GM19035 (cell line): ENCODE results near the gene ZNF841.
"Not testable (repeated sequence)": the region's sequence is repeated elsewhere in the genome, so short reads cannot be mapped to it uniquely, and the experiment has no call there.

Experiments used
- ATAC-seq: cut with Tn5 transposase; IDR thresholded peaks from one replicate; pipeline ENCODE4 v1.9.1; 2021; ENCODE audit not compliant: unreplicated experiment

Gene ZNF841

DNA sequence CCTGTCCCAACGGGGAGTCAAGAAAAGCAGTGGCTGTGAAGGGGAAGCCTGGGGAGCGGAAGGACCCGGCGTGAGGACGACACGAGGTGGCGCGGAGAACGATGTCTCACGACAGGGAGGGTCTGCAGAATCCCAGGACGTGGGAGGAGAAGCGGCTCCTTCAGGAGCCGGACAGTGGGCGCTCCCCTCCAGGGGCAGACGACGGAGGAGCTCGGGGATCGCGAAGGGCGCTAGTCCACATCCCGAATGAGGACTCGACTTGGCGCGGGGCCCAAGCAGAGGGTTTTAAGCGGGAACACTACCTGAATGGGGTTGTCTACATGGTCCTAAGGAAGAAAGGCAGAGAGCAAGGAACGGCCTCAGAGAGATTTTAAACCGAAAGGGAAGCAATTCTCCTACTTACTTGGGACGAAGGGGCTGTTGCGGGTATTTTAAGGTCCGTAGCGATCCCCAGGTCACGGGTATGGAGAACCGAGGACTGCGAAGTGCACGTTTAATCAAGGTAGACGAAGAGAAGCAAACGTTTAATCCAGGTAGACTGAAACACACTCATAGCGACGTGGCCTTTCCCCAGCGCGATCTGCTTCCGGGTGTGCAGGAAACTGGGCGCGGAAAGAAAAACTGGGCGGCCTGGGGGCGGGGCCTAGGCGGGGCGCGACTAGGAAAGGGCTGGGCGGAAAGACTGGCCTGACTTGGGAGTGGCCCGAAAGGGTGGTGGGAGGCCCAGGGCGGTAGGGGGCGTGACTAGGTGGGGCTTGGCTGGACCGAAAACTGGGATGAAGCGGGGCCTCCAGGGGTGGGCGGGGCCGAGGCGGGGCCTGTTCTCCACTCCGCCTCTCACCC lies at the start of gene ZNF841:
TSS of gene ZNF841 (minus strand) at position 594 of the 843 bp plus-strand sequence. CDS start 10,964 bp downstream, outside the sequence.
- ATAC-seq, result peak; percentile 71

DNA sequence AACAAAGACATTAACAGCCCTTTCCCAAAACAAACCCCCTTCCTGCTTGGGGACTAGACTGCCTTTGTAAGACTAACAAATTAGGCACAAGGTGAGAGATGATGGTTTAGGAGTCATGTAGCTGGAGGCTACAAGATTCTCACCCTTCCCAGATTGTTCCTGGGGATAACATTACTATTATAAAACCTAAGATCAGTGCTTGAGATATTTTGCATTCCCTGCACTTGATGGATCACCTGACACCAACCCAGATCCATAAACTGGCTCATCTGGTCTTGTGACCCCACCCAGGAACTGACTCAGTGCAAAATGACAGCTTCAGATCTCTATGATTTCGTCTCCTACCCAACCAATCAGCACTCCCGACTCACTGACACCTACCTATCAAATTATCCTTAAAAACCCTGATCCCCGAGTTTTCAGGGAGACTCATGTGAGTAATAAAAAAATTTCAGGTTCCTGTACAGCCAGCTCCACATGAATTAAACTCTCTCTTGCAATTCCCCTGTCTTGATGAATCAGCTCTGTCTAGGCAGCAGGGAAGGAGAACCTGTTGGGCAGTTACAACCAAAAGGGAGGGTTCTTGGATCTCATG lies 46.5 kb upstream of the ZNF841 start:
- ATAC-seq, result no peak

DNA sequence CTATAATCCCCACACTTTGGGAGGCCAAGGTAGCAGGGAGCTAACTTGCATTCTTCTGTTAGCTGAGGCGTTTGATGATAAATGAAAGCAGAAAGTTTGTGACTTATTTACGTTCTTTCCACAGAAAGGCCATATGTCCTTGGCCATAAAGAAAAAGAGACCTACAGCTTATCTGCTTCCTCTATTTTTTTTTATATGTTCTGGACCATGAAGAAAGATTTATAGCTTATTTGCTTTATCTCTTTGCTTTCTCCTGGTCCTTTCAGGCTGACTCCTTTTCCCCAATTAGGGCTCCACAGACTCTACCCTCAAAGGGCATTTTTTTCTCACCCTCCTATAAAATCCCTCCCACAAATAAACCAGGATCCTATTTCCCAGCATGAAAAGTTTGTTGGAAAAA lies 45.6 kb upstream of the ZNF841 start:
- no peak for ATAC-seq

DNA sequence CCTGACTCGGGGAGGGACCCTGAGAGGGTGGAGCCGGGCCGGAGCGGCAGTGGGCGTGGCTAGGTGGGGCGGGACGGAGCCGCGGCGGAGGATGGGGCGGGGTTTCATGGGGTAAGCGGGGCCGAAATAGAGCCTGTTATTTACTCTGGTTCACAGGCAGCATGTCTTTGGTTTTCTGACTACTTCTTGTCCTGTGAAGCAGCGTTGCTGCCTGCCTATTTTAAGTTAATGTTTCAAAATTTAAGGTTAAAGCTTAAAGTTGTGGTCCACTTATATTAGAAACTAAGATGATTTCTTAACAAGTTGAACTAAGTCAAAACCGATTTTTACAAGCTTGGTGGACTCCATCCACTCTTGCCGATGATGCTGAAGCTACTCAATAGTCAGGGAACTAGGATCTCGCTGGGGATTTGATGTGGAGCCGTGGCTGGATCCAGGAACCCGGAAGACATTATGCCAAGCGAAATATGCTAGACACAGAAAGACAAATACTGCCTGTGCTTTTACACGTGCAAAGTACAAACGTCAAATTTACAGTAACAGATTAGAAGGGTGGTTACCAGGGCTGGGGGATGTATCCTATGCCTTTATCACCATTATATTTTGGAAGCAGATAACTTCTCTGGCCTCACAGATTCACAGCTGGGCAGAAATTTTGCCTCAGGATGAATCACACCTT lies 44.6 kb upstream of the ZNF841 start:
- ATAC-seq, result peak; percentile 88

DNA sequence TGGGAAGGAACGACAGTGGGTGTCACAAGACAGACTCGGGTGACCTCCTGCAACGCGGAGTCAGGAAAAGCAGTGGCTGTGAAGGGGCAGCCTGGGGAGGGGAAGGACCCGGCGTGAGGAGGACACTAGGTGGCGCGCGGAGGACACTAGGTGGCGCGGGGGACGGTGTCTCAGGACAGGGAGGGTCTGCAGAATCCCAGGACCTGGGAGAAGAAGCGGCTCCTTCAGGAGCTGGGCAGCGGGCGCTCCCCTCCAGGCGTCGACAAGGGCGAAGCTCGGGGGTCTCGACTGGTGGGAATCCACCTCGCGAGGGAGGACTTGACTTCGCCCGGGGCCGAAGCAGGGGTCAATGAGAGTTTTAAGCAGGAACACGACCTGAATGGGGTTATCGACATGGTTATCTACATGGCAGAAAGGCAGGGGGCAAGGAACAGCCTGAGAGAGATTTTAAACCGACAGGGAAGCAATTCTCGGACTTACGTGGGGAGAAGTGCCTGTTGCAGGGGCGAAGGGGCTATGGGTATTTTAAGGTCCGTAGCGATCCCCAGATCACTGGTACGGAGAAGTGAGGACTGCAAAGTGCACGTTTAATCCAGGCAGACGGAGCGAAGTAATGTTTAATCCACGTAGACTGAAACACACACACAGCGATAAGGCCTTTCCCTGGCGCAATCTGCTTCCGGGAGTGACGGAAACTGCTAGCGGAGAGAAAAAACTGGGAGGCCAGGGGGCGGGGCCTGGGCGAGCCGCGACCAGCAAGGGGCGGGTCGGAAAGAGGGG lies 43.9 kb upstream of the ZNF841 start, which contains the start of gene ZNF616:
TSS of gene ZNF616 (minus strand) at position 687 of the 780 bp plus-strand sequence. CDS start 9,426 bp downstream, outside the sequence.
- peak; percentile 70 for ATAC-seq

DNA sequence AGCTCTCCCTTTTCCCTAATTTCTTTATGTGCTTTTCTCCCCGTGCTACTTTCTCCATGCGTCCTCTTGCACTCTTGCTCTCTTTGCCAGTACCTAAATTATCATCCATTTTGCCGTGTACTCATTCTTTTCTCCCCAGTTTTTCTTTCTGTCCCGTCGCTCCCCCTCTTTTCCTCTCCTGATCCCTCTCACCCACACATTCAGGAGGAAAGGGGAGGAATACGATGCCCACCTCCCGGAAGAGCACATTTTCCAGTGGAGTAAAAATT lies 43.4 kb upstream of the ZNF841 start:
- no peak for ATAC-seq

DNA sequence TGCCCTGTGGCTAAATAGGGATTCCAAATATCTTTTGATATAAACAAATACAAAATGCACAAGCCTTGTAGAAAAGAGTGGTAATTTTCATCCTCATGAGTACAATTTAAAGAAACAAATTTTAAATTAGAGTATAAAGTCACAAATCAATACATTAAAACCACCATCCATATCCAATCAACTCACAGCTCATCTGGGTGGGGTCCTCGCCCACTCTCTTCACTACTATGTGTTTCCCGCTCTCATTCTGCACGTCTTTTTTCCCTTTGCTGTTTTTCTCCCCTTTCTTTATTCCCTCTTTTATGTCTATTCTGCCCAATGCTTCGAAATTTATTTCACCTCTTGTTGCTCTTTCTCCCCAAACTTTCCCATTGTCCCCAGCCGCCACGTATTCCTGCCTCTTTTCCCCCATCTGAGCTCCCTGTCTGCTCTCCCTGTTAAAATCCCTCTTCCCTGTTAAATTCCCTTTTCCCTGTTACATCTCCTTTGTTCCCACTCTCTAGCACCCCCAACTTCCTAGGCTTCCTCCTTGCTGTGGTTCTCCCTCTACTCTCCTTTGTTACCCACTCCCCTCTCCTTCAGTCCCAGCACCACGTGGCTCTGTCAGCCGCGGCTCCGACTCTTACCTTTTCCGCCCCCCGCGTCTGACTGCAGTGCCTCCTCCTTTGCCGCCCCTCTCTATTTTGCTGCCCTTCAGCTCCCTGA lies 42.9 kb upstream of the ZNF841 start:
- ATAC-seq, result no peak

DNA sequence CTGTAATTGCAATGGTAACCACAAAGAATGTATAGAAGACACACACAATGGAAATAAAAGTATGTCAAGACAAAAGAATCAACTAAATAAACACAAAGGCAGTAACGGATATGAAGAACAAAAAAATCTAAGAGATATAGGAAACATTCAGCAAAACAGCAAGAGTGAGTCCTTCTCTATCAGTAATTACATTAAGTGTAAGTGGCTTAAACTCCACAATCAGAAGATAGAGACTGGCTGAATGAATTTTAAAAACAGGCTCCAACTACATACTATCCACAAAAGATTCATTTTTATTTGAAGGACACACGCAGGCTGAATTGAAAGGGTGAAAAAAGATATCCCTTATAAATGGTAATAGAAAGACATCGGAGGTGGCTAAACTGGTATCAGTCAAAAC lies 24.7 kb upstream of the ZNF841 start:
- ATAC-seq, result no peak

DNA sequence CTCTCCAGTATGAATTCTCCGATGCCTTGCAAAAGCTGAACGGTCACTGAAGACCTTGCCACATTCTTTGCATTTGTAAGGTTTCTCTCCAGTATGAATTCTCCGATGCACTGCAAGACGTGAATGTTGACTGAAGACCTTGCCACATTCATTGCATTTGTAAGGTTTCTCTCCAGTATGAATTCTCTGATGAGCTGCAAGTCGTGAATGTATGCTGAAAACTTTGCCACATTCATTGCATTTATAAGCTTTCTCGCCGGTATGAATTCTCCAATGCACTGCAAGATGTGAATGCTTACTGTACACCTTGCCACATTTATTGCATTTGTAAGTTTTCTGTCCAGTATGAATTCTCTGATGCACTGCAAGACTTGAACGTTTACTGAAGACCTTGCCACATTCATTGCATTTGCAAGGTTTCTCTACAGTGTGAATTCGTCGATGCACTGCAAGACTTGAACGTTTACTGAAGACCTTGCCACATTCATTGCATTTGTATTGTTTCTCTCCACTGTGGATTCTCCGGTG lies 20.0 kb upstream of the ZNF841 start:
- ATAC-seq, result no peak

DNA sequence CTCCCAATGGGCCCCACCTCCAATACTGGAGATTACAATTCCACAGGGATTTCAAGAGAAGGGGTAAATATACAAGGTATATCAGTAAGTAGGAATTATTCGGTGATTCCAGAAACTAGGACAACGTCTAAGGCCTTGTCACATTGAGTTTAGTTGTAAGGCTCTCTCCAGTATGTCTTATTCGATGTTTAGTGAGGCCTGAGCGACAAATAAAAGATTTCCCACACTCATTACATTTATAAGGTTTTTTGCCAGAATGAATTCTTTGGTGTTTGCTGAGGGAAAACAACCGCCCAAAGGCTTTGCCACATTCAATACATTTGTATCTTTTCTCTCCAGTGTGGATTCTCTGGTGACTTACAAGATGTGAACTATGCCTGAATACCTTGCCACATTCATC lies 19.1 kb upstream of the ZNF841 start:
- no peak for ATAC-seq

DNA sequence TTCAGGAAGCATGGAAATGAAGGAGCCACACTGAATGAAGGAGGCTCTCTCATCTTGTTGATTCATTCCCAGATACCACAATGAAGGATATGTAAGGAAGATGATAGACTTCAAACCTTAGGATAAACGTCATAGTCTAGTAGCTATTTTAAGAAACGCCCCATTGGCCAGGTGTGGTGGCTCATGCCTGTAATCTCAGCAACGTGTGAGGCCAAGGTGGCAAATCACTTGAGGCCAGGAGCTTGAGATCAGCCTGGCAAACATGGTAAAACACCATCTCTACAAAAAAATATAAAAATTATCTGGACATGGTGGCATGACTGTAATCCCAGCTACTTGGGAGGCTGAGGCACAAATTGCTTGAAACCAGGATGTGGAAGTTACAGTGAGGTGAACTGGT lies 17.1 kb upstream of the ZNF841 start:
- ATAC-seq, result no peak

DNA sequence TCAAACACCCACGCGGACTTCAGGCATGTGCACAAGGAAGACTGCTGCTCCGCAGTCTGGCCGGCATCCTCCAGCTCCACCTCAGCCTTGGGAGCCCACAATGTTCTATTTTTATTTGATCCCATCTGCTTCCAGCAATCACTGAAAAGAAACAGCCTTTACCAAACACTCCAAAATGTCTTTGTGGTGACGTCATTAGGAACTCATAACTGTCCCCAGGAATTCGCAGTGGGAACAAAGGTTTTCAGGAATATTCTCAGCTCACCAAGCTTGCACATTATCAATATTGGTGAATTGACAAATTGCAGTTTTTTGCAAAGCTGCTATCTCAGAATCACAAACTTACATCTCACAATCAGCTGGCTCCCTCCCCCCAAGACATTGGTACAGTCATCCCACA lies 15.2 kb upstream of the ZNF841 start:
- ATAC-seq, result no peak

DNA sequence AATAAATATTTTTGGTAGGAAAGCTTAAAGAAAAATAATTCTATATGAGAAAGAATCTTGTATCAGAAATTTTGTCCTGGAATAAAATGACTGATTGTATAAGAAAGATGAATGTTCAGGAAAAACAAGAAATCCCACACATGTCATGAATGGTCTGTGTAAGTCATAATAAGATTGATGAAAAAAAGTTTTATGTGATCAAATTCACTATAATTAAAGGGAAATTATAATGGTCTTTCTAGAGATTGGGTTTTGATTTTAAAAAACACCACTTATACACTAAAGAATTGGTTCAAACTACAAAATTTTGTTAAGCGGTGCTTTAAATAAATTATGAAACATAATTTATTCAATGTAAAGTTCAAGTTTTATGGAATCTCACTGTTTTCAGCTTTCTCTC lies 7.2 kb upstream of the ZNF841 start:
- ATAC-seq, result no peak

DNA sequence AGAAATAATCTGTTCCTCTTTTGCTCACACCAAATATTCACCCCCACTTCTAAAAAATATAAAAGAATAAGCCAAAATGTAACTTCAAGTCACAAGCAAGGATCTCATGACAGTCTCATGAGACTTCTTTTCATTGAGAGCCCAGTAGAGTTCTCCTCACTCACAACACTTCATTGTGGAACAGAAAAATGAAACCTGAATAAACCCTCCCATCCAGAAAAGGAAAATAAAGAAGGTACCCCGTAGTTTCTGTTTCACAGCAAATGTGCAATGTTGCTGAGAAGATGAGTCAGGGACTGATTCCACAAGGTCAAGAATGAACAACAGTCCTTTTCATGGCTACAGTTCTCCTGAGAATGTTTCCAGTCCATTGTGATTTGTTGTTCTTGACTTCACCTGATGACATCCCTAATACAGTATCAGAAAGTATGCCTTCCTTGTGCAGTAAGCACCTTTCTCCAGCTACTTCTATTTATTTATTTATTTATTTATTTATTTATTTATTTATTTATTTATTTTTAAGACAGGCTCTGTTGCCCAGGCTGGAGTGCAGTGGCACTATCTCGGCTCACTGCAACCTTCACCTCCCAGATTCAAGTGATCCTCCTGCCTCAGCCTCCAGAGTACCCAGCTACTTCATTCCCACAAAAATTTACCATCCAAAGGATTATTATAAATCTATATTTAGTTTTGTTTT lies 6.4 kb upstream of the ZNF841 start:
- no peak for ATAC-seq

DNA sequence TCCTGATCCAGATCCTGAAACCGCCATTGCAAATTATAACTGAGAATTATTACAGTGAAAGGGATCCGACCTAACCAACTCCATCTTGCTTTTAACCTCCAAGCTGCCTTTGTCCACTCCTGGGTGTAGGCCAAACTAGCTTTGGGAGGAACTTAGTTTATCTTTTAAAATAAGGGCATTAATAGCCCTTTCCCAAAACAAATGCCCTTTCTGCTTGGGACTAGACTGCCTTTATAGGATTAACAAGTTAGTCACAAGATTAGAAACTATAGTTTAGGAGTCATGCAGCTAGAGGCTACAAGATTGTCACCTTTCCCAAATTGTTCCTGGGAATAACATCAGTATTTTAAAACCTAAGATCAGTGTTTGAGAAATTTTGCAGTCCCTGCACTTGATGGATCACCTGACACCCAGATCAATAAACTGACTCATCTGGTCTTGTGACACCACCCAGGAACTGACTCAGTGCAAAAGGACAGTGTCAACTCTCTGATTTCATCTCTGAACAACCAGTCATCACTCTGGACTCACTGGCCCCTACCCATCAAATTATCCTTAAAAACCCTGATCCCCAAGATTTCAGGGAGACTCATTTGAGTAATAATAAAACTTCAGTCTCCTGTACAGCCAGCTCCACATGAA lies 4.1 kb upstream of the ZNF841 start:
- ATAC-seq, result no peak

DNA sequence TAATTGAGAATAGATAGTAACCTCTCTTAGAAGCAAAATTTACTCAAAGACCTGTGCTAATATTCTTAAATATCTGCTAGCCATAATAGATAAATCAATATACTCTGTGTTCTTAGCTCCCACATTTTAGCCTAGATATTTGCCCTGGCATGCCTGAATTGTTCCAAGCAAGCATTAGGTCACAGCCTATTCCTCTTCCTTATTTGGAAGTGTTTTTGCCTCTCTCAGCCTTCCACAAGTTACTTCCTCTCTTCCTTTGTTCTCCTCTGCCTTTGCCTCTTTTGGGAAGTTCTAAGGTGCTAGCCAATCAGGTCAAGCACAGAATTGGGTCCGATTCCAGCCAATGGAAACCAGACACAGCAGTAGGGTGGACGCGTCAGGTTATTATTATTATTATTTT lies 851 bp upstream of the ZNF841 start:
- not testable (repeated sequence) for ATAC-seq

DNA sequence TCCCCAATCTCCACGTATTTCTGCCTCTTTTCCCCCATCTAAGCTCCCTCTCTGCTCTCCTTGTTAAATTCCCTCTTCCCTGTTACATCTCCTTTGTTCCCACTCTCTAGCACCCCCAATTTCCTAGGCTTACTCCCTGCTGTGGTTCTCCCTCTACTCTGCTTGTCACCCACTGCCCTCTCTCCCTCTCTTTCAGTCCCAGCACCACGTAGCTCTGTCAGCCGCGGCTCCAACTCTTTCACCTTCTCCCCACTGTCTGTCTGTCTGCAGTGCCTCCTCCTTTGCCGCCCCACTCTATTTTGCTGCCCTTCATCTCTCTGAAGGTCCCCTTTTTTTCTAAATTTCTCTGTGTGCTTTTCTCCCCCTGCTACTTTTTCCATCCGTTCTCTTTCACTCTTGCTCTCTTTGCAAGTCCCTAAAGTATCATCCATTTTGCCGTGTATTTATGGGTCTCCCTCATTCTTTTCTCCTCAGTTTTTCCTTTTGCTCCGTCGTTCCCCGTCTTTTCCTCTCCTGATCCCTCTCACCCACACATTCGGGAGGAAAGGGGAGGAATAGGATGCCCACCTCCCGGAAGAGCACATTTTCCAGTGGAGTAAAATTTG lies 937 bp downstream of the ZNF841 start:
- no peak for ATAC-seq

DNA sequence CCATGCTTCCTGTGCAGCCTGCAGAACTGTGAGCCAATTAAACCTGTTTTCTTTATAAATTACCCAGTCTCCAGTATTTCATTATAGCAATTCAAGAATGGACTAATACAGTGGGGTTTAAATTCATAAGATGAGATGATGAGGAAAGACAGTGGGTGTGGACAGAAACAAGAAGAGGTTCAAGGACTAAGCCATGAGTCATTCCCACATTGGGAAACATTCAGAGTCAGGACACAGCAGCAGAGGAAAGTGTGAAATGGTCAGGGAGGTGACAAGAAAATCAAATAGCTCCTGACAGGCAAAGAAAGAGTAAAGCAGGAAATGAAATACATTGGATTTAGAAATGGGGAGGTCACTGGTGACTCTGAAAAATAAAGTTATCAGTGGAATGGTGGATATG lies 9.1 kb downstream of the ZNF841 start:
- ATAC-seq, result no peak

DNA sequence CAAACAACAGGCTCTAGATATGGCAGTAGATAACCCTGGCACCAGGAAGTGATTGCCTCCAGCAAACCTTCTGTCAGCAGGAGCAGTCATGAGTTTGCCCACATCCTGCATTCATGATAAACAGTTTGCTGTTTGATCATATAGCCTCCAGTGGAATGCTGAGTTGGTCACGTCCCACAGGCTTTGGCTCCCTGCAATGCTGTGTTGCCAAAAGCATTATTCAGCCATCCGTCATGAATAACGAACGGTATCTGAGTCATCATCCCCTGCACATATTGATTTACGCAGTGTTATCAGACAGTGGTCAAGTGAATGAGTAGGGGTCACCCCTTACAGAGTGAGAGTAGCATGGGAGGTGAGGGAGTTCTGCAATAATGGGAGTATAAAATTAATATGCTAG lies 25.1 kb downstream of the ZNF841 start:
- no peak for ATAC-seq
